Measurements from ENCODE around the gene CTDNEP1. TPM values are rescaled to one million over a fixed set of nuclear protein-coding genes. Genes with fewer than 3 reads are reported as not detected.
A peak's percentile ranks its signal among the peaks of the same experiment; 100 is the strongest.

CTDNEP1 gene
- 100 to 1,000 TPM; 147 to 152 TPM for total RNA-seq

- CTCF ChIA-PET = interaction anchor here (0.6 kb wide), 2 partner anchors 28 to 588 kb away, joined by 3 read pairs; no protein-coding TSS in a partner anchor
- H3K27ac Mint-ChIP-seq = peak within 1 kb of the TSS; percentile 99
- H3K9me3 Mint-ChIP-seq = no peaks in the 10 kb centered on the region
- peaks cover 26% of the 10 kb centered on the region for H3K36me3 Mint-ChIP-seq (ENCODE audit: low read depth)
- H3K27me3 Mint-ChIP-seq (ENCODE audit: low read depth) = no peaks in the 10 kb centered on the region
- intact Hi-C loops (cut with micrococcal nuclease) = loop anchor here (1.0 to 5.0 kb wide), 11 partner anchors 12 to 591 kb away; partner anchors contain the start of genes EIF5A, PHF23, POLR2A and SENP3
- peak; percentile 99 for DNase-seq
- peak within 1 kb of the TSS; percentile 86 for H3K4me3 Mint-ChIP-seq
- peaks cover 37% of the 10 kb centered on the region for H3K4me1 Mint-ChIP-seq (ENCODE audit: low read depth)
These were observed at the start of gene CTDNEP1 for GRCh38 chr17:7251661-7252175. Gene CTDNEP1 (minus strand): TSS chr17:7251734. CDS start chr17:7251296, 438 bp downstream.

GRCh38 chr17:7296189-7296861 is 44.8 kb upstream of the CTDNEP1 start:
- H3K27me3 Mint-ChIP-seq (ENCODE audit: low read depth) = peaks cover 24% of the 10 kb centered on the region
- no peaks in the 10 kb centered on the region for H3K9me3 Mint-ChIP-seq
- CTCF ChIA-PET = interaction anchor here (0.6 to 4.1 kb wide), 22 partner anchors 8 to 408 kb away, joined by 3 to 45 read pairs (median 6); partner anchors contain the start of genes ACAP1, DLG4, EFNB3 and PHF23
- peak overlapping the region; percentile 32 for H3K4me3 Mint-ChIP-seq
- DNase-seq = peak; percentile 72
- H3K4me1 Mint-ChIP-seq (ENCODE audit: low read depth) = peaks cover 19% of the 10 kb centered on the region
- no peak overlapping the region for H3K27ac Mint-ChIP-seq
- intact Hi-C loops (cut with micrococcal nuclease) = loop anchor here (1.0 to 2.0 kb wide), 3 partner anchors 16 to 250 kb away; no protein-coding TSS in a partner anchor
- H3K36me3 Mint-ChIP-seq (ENCODE audit: low read depth) = no peaks in the 10 kb centered on the region

GRCh38 chr17:7295230-7296180 is 44.0 kb upstream of the CTDNEP1 start:
- H3K27ac Mint-ChIP-seq = no peak overlapping the region
- CTCF ChIA-PET = interaction anchor here (0.6 to 4.1 kb wide), 13 partner anchors 10 to 162 kb away, joined by 3 to 45 read pairs (median 9); partner anchors contain the start of genes ACAP1, PHF23 and SLC2A4
- no peaks in the 10 kb centered on the region for H3K9me3 Mint-ChIP-seq
- H3K36me3 Mint-ChIP-seq (ENCODE audit: low read depth) = no peaks in the 10 kb centered on the region
- peak overlapping the region; percentile 70 for H3K4me3 Mint-ChIP-seq
- intact Hi-C loops (cut with micrococcal nuclease) = loop anchor here (1.0 to 2.0 kb wide), 3 partner anchors 15 to 249 kb away; no protein-coding TSS in a partner anchor
- H3K4me1 Mint-ChIP-seq (ENCODE audit: low read depth) = peaks cover 19% of the 10 kb centered on the region
- H3K27me3 Mint-ChIP-seq (ENCODE audit: low read depth) = peaks cover 24% of the 10 kb centered on the region
- DNase-seq = no peak

GRCh38 chr17:7294614-7295153 is 43.1 kb upstream of the CTDNEP1 start, which contains the start of gene YBX2:
Gene YBX2 (minus strand): TSS chr17:7294639. CDS start chr17:7294500, 139 bp downstream.
- peak; percentile 80 for DNase-seq
- H3K27me3 Mint-ChIP-seq (ENCODE audit: low read depth) = peaks cover 24% of the 10 kb centered on the region

GRCh38 chr17:7293816-7294613 is 42.5 kb upstream of the CTDNEP1 start:
- no peak for DNase-seq
- CTCF ChIA-PET = interaction anchor here (1.0 to 1.8 kb wide), 3 partner anchors 10 to 74 kb away, joined by 3 to 4 read pairs (median 3); partner anchors contain the start of gene SLC2A4
- Mint-ChIP-seq H3K4me3 (peak overlapping the region; percentile 70), H3K36me3 (ENCODE audit: low read depth) (no peaks in the 10 kb centered on the region), H3K9me3 (no peaks in the 10 kb centered on the region), H3K27ac (no peak overlapping the region), H3K4me1 (ENCODE audit: low read depth) (peaks cover 19% of the 10 kb centered on the region), H3K27me3 (ENCODE audit: low read depth) (peaks cover 24% of the 10 kb centered on the region)
- intact Hi-C loops (cut with micrococcal nuclease) = loop anchor here (1.0 kb wide), 1 partner anchor 13 kb away; the partner anchor contains the start of gene EIF5A

More at GRCh38 chr17:7294614-7295153, 43.1 kb upstream of the CTDNEP1 start, which contains the start of gene YBX2:
- intact Hi-C loops (cut with micrococcal nuclease) = loop anchor here (1.0 kb wide), 1 partner anchor 13 kb away; the partner anchor contains the start of gene EIF5A
- peaks cover 19% of the 10 kb centered on the region for H3K4me1 Mint-ChIP-seq (ENCODE audit: low read depth)
- no peaks in the 10 kb centered on the region for H3K36me3 Mint-ChIP-seq (ENCODE audit: low read depth)
- H3K9me3 Mint-ChIP-seq = no peaks in the 10 kb centered on the region
- H3K4me3 Mint-ChIP-seq = peak within 1 kb of the TSS; percentile 70
- CTCF ChIA-PET = no interaction called here
- no peak within 1 kb of the TSS for H3K27ac Mint-ChIP-seq

GRCh38 chr17:7293159-7293558 is 41.6 kb upstream of the CTDNEP1 start:
- no peak for DNase-seq
- no peak overlapping the region for H3K27ac Mint-ChIP-seq
- H3K27me3 Mint-ChIP-seq (ENCODE audit: low read depth) = peaks cover 24% of the 10 kb centered on the region
- H3K36me3 Mint-ChIP-seq (ENCODE audit: low read depth) = no peaks in the 10 kb centered on the region
- peak overlapping the region; percentile 27 for H3K4me3 Mint-ChIP-seq
- no peaks in the 10 kb centered on the region for H3K9me3 Mint-ChIP-seq
- peaks cover 19% of the 10 kb centered on the region for H3K4me1 Mint-ChIP-seq (ENCODE audit: low read depth)
- CTCF ChIA-PET = interaction anchor here (1.0 to 1.8 kb wide), 3 partner anchors 9 to 73 kb away, joined by 3 to 4 read pairs (median 3); partner anchors contain the start of gene SLC2A4
- intact Hi-C loops (cut with micrococcal nuclease) = no loop called here

- DNase-seq = no peak
- H3K9me3 Mint-ChIP-seq = no peaks in the 10 kb centered on the region
- no peak overlapping the region for H3K4me3 Mint-ChIP-seq
- intact Hi-C loops (cut with micrococcal nuclease) = no loop called here
- CTCF ChIA-PET = interaction anchor here (0.7 to 1.8 kb wide), 3 partner anchors 8 to 57 kb away, joined by 3 to 10 read pairs (median 4); partner anchors contain the start of gene SLC2A4
- H3K36me3 Mint-ChIP-seq (ENCODE audit: low read depth) = no peaks in the 10 kb centered on the region
- H3K27me3 Mint-ChIP-seq (ENCODE audit: low read depth) = peaks cover 24% of the 10 kb centered on the region
- no peak overlapping the region for H3K27ac Mint-ChIP-seq
- H3K4me1 Mint-ChIP-seq (ENCODE audit: low read depth) = peaks cover 19% of the 10 kb centered on the region
These were observed 41.2 kb upstream of the CTDNEP1 start for GRCh38 chr17:7292729-7293128.

GRCh38 chr17:7292194-7292593 is 40.7 kb upstream of the CTDNEP1 start:
- Mint-ChIP-seq H3K4me3 (no peak overlapping the region), H3K36me3 (ENCODE audit: low read depth) (no peaks in the 10 kb centered on the region), H3K27me3 (ENCODE audit: low read depth) (peaks cover 24% of the 10 kb centered on the region), H3K27ac (no peak overlapping the region), H3K9me3 (no peaks in the 10 kb centered on the region), H3K4me1 (ENCODE audit: low read depth) (peaks cover 19% of the 10 kb centered on the region)
- intact Hi-C loops (cut with micrococcal nuclease) = no loop called here
- no peak for DNase-seq
- CTCF ChIA-PET = interaction anchor here (0.6 to 0.7 kb wide), 2 partner anchors 58 to 228 kb away, joined by 3 to 10 read pairs; no protein-coding TSS in a partner anchor

GRCh38 chr17:7290685-7291084 is 39.2 kb upstream of the CTDNEP1 start:
- H3K27ac Mint-ChIP-seq = no peak overlapping the region
- DNase-seq = no peak
- CTCF ChIA-PET = no interaction called here
- no peaks in the 10 kb centered on the region for H3K9me3 Mint-ChIP-seq
- intact Hi-C loops (cut with micrococcal nuclease) = no loop called here
- peaks cover 9% of the 10 kb centered on the region for H3K4me1 Mint-ChIP-seq (ENCODE audit: low read depth)
- peaks cover 17% of the 10 kb centered on the region for H3K27me3 Mint-ChIP-seq (ENCODE audit: low read depth)
- H3K36me3 Mint-ChIP-seq (ENCODE audit: low read depth) = no peaks in the 10 kb centered on the region
- H3K4me3 Mint-ChIP-seq = no peak overlapping the region

- Mint-ChIP-seq H3K27ac (no peak overlapping the region), H3K9me3 (no peaks in the 10 kb centered on the region), H3K27me3 (ENCODE audit: low read depth) (peaks cover 12% of the 10 kb centered on the region), H3K4me3 (no peak overlapping the region), H3K4me1 (ENCODE audit: low read depth) (peaks cover 7% of the 10 kb centered on the region), H3K36me3 (ENCODE audit: low read depth) (no peaks in the 10 kb centered on the region)
- intact Hi-C loops (cut with micrococcal nuclease) = no loop called here
- CTCF ChIA-PET = no interaction called here
- no peak for DNase-seq
These were observed 38.6 kb upstream of the CTDNEP1 start for GRCh38 chr17:7290166-7290565.
